HG02763 (cell line): ENCODE data around the gene INPP5D.
"Not testable (repeated sequence)": the region's sequence is repeated elsewhere in the genome, so short reads cannot be mapped to it uniquely, and the experiment has no call there.

Experiments used
- ATAC-seq: cut with Tn5 transposase; IDR thresholded peaks from one replicate; pipeline ENCODE4 v1.9.1; 2021; ENCODE audit warnings: mild to moderate bottlenecking, moderate library complexity; ENCODE audit not compliant: unreplicated experiment

Gene INPP5D

DNA sequence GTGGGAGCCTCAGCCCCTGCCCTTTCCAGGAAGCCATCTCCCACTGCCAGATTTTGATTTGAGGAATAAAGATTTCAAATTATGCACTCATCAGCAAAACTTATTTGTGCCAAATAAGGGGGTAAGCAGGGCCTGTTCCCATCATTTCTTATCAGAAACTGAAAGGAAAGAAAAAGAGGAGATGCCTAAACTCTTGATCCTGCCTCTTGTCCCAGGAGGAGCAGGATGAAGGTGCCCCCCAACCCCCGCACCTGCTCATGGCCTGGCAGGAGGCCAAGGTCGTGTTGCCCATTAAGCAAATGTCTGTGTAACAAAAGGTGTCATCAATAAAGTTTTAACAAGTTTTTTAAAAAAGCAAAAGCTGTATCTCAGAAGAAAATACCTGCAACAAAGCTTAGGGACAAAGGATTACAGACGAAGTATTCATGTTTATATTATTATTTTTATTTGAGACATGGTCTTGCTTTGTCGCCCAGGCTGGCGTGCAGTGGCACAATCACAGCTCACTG, 80.0 kb downstream of the INPP5D start:
- ATAC-seq = no peak

DNA sequence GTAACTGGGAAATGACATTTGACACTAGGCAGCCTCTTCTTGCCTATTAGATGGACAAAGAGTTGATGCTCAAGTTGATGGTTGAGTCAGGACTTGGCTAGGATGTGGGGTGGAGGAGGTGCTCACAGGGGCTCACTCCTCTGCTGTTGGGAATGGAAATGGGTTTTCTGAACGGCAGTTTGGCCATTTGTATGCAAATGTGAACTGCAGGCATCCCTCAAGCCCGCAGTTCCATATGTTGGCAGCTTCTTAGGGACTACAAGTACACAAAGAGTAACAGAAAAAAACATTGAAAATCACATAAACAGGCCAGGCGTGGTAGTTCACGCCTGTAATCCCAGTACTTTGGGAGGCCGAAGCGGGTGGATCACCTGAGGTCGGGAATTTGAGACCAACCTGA, 80.8 kb downstream of the INPP5D start:
- no peak for ATAC-seq

DNA sequence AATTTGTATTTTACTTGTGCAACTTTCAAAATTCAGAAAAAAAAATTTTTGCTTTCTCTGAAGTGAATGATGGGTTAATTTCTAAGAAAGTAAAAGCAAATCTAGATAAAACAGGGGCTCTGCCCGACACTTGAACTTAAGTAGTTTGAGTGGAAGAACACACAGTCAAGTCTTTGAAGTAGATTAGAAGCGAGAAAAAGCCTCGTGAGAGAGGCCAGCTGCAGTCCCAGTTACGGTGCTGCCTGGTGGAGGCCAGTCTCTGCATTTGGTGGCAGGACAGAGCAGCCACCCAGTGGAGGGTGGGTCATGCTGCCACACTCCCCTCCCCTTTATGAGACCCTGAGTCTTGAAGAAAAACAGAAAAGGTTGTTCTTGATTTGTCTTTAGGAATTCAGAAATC, 81.8 kb downstream of the INPP5D start:
- ATAC-seq = no peak

DNA sequence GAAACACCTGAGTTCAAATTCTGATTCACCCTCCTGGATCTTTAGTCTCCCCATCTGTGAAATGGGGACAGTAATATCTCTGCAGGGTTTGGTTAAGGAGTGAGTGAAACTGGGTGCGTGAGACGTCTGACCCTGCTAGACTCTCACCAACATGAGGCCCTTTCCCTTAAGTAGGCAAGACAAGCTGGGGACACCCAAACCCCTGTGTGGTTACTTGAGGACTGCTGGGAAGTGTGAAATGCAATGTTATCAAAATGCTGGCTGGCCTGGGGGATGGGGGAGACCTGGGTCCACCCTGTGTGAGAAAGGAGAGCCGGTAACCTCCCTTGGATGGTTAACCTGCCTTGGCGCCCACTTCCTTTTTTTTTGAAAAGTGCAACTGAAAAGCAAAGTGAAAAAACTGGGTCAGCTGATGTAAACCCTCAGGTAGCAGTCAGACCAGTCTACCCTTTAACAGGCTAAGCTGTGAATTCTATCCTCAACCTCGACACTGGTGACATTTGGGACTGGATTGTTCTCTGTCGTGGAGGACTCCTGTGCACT, 82.3 kb downstream of the INPP5D start:
- ATAC-seq = peak; percentile 76

DNA sequence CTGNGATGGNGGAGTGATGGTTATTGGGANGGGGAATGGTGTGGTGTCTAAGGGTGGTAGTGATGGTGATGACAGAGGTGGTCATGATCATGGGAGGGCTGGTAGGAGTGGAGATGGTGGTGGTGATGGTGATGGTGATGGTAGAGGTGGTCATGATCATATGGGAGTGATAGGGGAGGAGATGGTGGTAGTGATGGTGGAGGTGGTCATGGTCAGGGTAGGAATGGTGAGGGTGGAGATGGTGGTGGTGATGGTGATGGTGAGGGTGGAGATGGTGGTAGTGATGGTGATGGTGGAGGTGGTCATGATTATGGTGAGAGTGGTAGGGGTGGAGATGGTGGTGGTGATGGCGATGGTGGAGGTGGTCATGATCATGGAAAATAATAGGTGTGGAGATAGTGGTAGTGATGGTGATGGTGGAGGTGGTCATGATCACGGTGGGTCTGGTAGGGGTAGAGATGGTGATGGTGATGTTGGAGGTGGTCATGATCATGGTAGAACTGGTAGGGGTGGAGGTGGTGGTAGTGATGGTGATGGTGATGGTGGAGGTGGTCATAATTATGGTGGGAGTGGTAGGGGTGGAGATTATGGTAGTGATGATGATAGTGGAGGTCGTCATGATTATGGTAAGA, 83.7 kb downstream of the INPP5D start:
- ATAC-seq = no peak

DNA sequence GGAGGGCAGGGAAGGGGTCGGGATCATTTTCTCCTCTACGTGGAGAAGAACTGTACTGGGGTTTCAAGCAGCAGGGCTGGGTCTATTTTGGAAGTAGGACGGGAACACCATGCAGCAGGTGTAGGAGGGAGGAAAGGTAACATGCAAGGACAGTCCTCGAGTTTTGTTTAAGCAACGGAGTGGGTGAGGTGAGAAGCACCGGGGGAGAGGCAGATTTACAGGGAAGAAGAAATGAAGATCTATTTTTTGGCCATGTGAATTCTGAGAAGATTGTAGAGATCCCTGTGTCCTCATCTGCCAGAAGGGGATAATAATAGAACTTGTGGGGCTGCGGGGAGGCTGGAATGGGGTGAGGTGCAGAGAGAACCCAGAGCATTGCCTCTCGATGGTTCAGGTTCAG, 85.6 kb downstream of the INPP5D start:
- ATAC-seq = no peak

DNA sequence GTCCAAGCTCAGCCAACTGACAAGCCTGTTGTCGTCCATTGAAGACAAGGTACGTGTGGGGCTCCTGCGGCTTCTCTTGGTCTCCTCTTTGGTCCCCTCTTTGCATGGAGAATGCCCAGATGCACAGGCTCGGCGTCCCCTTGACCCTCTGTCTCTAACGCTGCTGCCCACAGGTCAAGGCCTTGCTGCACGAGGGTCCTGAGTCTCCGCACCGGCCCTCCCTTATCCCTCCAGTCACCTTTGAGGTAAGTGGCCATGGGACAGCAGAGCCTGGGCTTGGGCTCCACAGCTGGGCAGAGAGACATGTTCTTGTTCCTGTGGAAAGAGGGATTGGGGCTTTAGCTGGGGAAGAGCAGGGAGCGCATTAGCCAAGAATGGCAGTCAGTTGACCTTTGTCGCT, 86.1 kb downstream of the INPP5D start:
- ATAC-seq = no peak

DNA sequence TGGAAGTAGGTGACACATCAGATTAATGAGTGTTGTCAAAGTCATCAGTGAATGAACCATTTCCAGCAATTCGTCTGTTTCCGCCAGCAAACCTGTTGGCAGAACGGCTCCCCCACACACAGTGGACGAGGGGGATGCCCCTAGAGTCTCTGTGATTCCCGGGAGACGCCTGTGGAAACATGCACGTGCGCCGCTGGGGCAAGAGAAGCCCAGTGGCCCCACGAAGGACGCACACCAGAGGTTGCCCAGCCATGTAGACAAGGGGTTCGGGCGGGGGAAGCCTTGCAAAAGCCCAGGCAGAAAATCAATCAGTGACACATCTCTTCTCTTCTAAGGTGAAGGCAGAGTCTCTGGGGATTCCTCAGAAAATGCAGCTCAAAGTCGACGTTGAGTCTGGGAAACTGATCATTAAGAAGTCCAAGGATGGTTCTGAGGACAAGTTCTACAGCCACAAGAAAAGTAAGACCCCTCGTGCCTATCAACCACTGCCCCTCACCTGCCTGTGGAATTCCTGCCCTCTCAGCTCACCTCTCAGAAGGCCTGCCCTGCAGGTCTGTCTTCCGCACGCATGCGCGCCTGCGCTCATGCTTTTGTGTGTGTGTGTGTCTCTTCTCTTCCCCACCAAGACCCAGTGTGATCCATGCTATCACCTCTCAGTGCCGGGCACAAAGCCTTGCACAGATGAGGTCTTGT, 87.1 kb downstream of the INPP5D start:
- no peak for ATAC-seq

DNA sequence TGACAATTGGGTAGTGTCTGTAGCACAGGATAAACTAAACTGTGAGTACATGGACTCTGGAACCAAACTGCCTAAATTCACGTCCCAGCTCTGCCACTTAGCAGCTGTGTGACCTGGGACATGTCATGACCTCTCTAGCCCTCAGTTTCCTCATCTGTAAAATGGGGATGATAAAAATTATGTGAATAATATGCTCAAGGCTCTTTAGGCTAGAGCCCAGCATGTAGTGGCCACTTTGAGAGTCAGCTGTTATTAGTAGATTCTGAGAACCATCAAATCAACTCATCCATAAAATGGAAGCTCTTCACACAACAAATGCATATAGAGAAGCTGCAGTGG, 87.7 kb downstream of the INPP5D start:
- ATAC-seq = no peak

DNA sequence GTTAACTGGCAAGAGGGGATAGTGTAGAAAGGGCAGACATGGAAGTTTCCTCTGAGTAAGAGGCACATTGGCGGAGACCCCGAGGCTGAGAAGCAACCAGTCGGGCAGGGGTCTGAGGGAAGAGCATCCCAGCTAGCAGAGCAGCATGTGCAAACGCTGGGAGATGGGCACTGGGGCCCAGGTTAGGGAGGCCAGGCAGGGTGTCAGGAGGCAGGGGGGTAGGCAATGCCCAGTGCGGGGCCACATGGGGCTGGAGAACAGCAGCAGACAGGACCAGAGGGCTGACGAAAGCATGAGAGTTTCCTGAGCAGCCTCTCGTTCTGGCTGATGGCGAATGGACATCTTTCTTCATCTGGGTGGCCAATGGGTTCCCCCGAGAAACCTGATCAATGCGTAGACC, 88.2 kb downstream of the INPP5D start:
- no peak for ATAC-seq

DNA sequence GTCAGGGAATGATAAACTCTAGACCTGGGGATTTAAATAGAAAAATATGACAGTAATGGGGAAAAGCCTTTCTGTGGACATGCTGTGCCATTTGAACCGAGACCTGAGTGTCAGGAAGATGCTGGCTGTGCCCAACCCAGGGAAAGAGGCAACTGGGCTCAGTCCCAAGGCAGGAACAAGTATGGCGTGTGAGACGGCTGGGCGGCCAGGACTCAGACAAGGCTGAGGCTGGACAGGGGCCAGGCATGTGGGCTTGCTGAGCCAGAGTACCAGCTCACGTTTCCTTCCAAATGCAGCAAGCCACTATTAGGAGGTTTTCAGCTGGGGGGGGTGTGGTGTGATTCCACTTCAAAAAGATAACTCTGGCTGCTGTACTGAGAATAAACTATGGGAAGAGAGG, 92.4 kb downstream of the INPP5D start:
- ATAC-seq = no peak

DNA sequence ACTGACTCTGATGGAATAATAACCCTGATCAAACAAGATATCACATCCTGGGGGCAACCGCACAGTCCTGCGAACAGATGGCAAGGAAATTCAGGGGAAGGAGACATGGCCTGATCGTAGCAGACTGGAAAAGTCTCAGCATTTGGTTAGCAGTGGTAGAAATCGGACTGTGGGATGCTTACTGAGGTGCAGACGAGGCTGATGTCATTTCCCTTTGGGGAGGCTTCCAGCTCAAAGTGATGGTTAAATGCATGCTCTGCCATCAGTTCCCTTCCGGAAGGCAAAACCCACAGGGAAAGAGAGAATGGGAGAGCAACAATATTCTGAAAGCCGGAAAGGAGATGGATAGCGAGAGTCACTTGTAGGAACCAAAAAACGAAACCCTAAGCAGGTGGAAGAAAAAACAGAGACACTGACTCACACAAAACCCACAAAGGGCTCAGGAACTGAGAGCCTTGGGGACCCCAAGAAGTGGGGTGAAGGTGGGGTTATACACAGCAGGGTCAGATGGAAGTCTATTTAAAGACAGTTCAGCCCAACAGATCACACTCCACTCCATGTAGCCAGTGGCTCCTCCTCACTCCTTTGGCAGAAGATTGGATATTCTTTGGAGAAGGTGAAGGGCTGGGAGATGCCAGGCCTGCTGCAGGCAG, 93.1 kb downstream of the INPP5D start:
- no peak for ATAC-seq

DNA sequence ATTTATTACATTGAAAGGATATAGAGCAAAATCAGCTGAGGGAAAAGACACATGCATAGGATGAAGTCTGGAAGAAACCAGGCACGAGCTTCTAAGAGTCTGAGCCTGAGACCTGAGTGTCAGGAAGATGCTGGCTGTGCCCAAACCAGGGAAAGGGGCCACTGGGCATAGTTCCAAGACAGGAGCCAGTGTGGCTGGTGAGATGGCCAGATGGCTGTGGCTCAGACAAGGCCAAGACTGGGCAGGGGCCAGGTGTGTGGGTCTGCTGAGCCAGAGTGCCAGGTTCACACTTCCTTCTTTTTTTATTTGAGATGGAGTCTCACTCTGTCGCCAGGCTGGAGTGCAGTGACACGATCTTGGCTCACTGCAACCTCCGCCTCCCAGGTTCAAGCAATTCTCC, 95.9 kb downstream of the INPP5D start:
- ATAC-seq = no peak

DNA sequence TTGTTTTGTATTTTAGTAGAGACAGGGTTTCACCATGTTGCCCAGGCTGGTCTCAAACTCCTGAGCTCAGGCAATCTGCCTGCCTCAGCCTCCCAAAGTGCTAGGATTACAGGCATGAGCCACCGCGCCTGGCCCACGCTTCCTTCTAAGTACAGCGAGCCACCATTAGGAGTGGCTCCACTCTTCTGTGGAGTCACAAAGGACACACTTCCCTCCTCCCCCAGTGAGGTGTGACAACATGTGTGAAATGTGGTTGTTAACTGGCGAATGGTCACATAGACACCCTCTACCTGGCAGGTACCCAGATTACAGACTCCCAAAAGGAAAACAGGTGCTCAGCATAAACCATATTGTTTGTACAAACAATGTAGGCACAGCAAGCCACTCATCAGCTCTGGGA, 96.3 kb downstream of the INPP5D start:
- not testable (repeated sequence) for ATAC-seq

DNA sequence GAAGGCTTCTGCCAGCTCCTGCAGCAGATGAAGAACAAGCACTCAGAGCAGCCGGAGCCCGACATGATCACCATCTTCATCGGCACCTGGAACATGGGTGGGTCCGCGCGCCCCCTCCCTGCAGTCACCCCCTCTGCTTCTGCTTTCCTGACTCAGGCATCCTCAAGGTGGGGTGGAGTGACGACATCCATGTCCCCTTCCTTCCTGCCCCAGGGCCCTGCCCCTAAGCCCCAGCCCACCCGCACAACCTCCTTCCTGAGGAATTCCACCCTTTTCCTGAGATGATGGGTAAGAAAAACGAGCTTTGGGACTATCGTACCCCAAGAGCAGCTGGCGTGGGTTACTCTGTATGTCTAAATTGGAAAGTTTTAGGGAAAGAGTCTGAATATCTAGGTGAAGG, 101.6 kb downstream of the INPP5D start:
- ATAC-seq = no peak

DNA sequence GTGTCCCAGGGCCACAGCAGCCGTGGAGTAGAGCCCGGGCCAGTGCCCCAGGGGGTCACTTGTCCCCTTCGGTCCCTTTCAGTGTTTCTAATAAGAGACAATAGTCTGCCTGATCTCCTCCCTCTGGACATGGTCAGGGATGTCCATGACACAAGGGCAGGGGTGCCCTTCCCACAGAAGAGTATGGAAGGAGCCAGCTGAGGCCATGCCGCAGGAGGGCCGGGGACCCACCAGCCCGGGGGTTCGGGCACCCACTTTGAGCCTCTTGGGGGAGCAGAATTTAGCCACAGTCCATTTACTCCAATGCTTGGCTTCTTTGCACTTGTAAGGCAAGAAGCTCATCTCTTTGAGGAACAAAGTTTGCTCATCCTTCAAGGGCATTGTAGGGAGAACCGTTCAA, 102.6 kb downstream of the INPP5D start:
- ATAC-seq = no peak

DNA sequence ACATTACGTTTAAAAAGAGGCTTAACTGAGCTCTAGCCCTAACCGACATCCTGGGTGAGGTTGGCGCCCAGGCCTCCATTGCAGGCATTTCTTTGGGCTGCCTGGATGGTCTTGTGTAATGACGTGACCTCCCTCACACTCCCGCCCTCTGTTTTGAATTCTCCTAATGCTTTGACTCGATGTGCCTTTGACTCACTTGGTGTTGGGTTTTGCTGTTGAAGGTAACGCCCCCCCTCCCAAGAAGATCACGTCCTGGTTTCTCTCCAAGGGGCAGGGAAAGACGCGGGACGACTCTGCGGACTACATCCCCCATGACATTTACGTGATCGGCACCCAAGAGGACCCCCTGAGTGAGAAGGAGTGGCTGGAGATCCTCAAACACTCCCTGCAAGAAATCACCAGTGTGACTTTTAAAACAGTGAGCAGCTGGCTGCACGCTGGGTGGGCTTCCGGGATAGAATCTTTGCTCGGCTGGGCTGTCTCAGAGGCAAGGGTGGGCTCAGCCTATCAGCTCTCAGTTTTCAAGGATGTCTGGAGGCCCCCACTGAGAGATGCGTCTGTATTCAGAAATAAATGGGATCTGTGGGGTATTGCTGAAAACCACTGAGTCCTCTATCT, 103.5 kb downstream of the INPP5D start:
- ATAC-seq = no peak

DNA sequence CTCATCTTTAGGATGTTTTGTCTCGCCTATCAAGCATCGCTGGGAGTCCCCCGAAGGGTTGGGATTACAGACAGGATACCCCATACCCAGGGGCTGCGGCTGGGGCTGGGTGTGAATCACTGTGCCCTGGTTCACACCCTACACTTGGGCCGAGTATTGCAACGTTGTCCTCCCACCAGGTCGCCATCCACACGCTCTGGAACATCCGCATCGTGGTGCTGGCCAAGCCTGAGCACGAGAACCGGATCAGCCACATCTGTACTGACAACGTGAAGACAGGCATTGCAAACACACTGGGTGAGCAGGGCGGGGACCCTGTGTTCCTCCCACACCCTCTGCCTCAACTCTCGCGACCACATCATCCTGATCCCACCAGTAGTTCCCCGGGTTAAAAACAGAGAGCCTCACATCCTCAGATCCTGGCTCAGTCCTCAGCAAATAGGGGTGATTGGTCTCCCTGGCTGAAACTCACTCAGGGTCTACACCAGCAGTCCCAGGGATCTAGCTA, 104.0 kb downstream of the INPP5D start:
- no peak for ATAC-seq

DNA sequence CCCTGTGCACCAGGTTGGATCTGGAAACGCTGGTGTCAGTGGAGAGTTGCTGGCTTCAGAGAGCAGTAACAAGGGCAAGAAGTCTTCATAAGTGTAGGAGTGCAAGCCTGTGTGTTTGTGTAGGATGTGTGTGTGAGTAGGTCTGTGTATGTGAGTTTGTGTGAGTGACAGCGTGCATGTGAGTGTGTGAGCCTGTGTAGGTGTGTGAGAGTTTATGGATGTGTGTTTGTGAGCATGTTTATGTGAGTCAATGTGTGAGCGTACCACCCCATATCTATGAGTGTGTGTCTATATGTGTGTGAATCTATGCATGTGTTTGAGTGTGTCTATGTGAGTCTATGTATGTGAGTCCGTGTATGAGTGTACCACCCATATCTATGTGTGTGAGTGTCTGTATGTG, 104.8 kb downstream of the INPP5D start:
- ATAC-seq = no peak

DNA sequence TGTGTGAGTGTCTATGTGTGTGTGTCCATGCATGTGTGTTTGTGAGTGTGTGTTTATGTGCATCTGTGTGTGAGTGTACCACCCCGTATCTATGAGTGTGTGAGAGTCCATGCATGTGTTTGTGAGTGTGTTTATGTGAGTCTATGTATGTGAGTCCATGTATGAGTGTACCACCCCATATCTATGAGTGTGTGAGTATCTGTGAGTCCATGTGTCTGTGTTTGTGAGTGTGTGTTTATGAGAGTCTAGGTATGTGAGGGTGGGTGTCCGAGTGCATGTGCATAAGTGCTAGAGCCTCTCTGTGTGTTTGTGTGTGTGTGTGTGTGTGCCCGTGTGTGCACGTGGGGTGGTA, 105.4 kb downstream of the INPP5D start:
- ATAC-seq = no peak

DNA sequence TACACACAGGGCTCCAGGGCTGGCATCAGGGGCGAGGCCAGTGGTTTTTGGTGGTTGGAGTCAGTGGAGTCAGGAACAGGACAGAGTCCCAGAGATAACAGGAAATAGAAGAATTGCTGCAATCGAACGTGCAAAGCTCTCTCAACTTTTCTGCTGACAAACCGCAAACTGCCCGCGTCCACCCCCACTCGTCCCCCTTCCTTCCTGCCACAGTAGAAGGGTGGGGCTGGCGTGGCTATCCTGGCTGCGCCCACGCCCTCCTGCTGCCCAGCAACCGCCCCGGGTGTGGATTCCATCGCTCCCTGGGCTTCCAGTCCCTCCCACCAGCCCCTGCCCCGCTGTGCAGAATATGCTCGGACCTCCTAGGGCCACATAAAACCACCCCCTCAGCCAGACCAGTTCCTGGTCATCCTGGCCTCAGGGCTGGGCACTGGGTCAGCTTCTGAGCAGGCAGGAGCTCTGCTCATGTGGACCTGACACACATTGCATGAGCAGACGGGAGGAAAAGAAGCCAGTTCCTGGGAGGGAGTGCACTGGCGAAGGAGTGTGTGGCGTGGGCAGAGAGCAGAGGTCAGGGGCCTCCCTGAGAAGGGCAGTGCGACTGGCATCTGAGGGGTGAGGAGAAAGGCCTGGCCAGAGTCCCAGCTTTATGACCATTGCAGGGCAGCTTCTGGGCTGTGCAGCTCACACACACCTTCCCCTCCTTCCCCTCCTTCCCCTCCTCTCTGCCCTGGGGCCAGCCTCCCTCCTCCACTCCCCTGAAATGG, 105.9 kb downstream of the INPP5D start:
- ATAC-seq = no peak
